ENCODE measurements around the gene AKAP4. TPM values are rescaled to one million over a fixed set of nuclear protein-coding genes. Genes with fewer than 3 reads are reported as not detected.

The AKAP4 gene
- total RNA-seq, 1 donor from 2014 or later, result not detected

DNA sequence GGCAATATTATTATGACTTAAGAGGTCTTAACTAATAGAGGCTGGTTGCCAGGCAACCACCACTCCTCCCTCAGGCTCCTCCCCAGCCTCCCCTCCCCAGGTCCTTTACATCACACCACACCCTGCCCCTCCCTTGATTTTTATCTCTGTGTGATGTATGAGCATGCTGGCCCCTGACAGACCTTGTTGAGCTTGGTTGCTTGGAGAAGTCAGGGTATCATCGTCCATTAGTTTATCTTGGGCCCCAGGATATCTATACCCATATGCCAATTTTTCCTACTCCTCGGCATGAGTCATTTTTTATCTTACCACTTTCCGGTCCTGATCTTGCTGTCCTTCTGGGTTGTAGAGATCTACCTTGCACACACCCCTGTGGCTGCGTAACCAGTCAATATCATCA, 2.5 kb downstream of the AKAP4 start:
- H3K4me1 Mint-ChIP-seq (ENCODE audit: unreplicated experiment), result no peaks in the 10 kb centered on the region
- H3K9me3 Mint-ChIP-seq (ENCODE audit: unreplicated experiment), result no peaks in the 10 kb centered on the region
- H3K36me3 Mint-ChIP-seq (ENCODE audit: unreplicated experiment), result no peaks in the 10 kb centered on the region
- H3K27ac Mint-ChIP-seq (ENCODE audit: unreplicated experiment), result no peak overlapping the region
- TF ChIP-seq, protein P1, sequence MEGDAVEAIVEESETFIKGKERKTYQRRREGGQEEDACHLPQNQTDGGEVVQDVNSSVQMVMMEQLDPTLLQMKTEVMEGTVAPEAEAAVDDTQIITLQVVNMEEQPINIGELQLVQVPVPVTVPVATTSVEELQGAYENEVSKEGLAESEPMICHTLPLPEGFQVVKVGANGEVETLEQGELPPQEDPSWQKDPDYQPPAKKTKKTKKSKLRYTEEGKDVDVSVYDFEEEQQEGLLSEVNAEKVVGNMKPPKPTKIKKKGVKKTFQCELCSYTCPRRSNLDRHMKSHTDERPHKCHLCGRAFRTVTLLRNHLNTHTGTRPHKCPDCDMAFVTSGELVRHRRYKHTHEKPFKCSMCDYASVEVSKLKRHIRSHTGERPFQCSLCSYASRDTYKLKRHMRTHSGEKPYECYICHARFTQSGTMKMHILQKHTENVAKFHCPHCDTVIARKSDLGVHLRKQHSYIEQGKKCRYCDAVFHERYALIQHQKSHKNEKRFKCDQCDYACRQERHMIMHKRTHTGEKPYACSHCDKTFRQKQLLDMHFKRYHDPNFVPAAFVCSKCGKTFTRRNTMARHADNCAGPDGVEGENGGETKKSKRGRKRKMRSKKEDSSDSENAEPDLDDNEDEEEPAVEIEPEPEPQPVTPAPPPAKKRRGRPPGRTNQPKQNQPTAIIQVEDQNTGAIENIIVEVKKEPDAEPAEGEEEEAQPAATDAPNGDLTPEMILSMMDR (IDR thresholded peaks at IDR 0.05), result no peak
- no peaks in the 10 kb centered on the region for H3K27me3 Mint-ChIP-seq (ENCODE audit: unreplicated experiment)
- no peak for DNase-seq (ENCODE audit: extremely low spot score, unreplicated experiment)
- no peak overlapping the region for H3K4me3 Mint-ChIP-seq (ENCODE audit: unreplicated experiment)

GRCh38 chrX:50188859-50189600, 11.8 kb downstream of the AKAP4 start:
- Mint-ChIP-seq H3K36me3 (ENCODE audit: unreplicated experiment) (no peaks in the 10 kb centered on the region), H3K27me3 (ENCODE audit: unreplicated experiment) (no peaks in the 10 kb centered on the region), H3K4me3 (ENCODE audit: unreplicated experiment) (no peak overlapping the region), H3K27ac (ENCODE audit: unreplicated experiment) (no peak overlapping the region), H3K9me3 (ENCODE audit: unreplicated experiment) (no peaks in the 10 kb centered on the region), H3K4me1 (ENCODE audit: unreplicated experiment) (no peaks in the 10 kb centered on the region)
- no peak for DNase-seq (ENCODE audit: extremely low spot score, unreplicated experiment)
- TF ChIP-seq, protein P1 (IDR thresholded peaks at IDR 0.05), result no peak

- TF ChIP-seq, protein P1 (IDR thresholded peaks at IDR 0.05), result no peak
- Mint-ChIP-seq H3K27ac (ENCODE audit: unreplicated experiment) (no peak overlapping the region), H3K4me1 (ENCODE audit: unreplicated experiment) (no peaks in the 10 kb centered on the region), H3K9me3 (ENCODE audit: unreplicated experiment) (peaks cover 5% of the 10 kb centered on the region), H3K36me3 (ENCODE audit: unreplicated experiment) (no peaks in the 10 kb centered on the region), H3K4me3 (ENCODE audit: unreplicated experiment) (no peak overlapping the region), H3K27me3 (ENCODE audit: unreplicated experiment) (no peaks in the 10 kb centered on the region)
- DNase-seq (ENCODE audit: extremely low spot score, unreplicated experiment), result no peak
Observed at GRCh38 chrX:50183891-50184290, 16.9 kb downstream of the AKAP4 start.

DNA sequence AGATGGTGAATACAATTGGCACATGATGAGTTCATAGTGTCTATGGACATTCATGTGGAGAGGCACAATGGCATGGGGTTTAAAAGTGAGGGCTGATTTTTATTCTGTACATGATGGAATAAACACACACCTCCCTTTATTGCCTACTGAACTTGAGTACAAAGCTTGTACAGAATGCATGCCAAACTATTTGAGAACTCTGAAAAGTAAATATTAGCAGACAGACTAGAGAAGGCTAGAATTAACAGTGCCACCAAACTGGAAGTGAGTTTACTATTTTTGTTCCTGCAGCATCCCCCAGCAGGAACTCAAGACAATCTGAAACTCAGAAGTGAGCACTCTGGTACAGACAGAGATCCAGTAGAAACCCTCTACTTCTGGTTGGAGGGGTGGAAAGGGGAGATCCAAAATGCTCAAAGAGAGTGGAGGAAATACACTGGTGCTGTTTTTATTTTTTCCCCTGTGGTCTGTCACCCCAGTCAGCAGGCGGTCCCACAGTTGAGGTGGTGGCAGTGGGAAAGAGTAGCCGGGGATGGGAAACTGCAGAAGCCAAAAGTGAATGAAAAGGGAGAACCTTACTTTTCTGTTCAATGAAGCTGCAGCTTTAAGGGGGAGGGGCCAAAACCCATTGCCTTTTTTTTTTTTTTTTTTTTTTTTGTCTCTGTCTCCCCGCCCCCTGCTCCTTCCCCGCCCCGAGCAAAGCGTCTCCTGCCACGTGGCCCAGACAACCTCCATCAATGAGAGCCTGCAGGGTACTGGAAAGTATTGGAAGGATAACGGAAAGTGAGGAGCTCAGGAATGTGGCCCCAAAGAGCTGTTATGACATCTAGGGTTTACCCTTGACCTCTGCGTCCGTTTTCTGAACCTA, 20.5 kb downstream of the AKAP4 start:
- no peak overlapping the region for H3K4me3 Mint-ChIP-seq (ENCODE audit: unreplicated experiment)
- no peaks in the 10 kb centered on the region for H3K4me1 Mint-ChIP-seq (ENCODE audit: unreplicated experiment)
- H3K27me3 Mint-ChIP-seq (ENCODE audit: unreplicated experiment), result no peaks in the 10 kb centered on the region
- no peak overlapping the region for H3K27ac Mint-ChIP-seq (ENCODE audit: unreplicated experiment)
- DNase-seq (ENCODE audit: extremely low spot score, unreplicated experiment), result no peak
- TF ChIP-seq, protein P1 (IDR thresholded peaks at IDR 0.05), result no peak
- H3K36me3 Mint-ChIP-seq (ENCODE audit: unreplicated experiment), result no peaks in the 10 kb centered on the region
- peaks cover 5% of the 10 kb centered on the region for H3K9me3 Mint-ChIP-seq (ENCODE audit: unreplicated experiment)

GRCh38 chrX:50169717-50170116, 31.1 kb downstream of the AKAP4 start:
- H3K4me1 Mint-ChIP-seq (ENCODE audit: unreplicated experiment), result no peaks in the 10 kb centered on the region
- no peak overlapping the region for H3K27ac Mint-ChIP-seq (ENCODE audit: unreplicated experiment)

More at GRCh38 chrX:50169717-50170116, 31.1 kb downstream of the AKAP4 start:
- no peaks in the 10 kb centered on the region for H3K36me3 Mint-ChIP-seq (ENCODE audit: unreplicated experiment)
- TF ChIP-seq, protein P1 (IDR thresholded peaks at IDR 0.05), result no peak
- no peaks in the 10 kb centered on the region for H3K27me3 Mint-ChIP-seq (ENCODE audit: unreplicated experiment)
- no peak for DNase-seq (ENCODE audit: extremely low spot score, unreplicated experiment)
- peaks cover 9% of the 10 kb centered on the region for H3K9me3 Mint-ChIP-seq (ENCODE audit: unreplicated experiment)
- H3K4me3 Mint-ChIP-seq (ENCODE audit: unreplicated experiment), result no peak overlapping the region

Measured in osteocyte (in vitro differentiated cells).